Right atrium auricular region (tissue), 2 donors: ENCODE results near the gene B3GNT5. TPM values are rescaled to one million over a fixed set of nuclear protein-coding genes. Genes with fewer than 3 reads are reported as not detected.

Experiments
- DNase-seq: peaks from one replicate; pipeline ENCODE4 v3.0.0-alpha.2; 2019; ENCODE audit warnings: low spot score
- H3K27ac ChIP-seq, 2 donors: fragments of 200-600 bp; sonication (generic); 1 replicate in 1 of 2; 2 replicates in 1 of 2; pipeline ENCODE4 v1.5.1; 2016 to 2019
- H3K27me3 ChIP-seq, 2 donors: fragments of 200-600 bp; sonication (generic); one replicate each; pipeline versions ENCODE4 v1.5.1 to v1.6.0; 2017 to 2019
- H3K36me3 ChIP-seq: fragments of 200-600 bp; sonication (generic); one replicate; pipeline ENCODE4 v1.5.1; 2016
- H3K4me1 ChIP-seq, 2 donors: fragments of 200-600 bp; sonication (generic); one replicate each; pipeline versions ENCODE4 v1.5.1 to v1.6.0; 2017 to 2019
- H3K4me3 ChIP-seq, 2 donors: fragments of 200-600 bp; sonication (generic); 1 replicate in 1 of 2; 2 replicates in 1 of 2; pipeline ENCODE4 v1.5.1; 2017 to 2019; ENCODE audit warnings: mild to moderate bottlenecking in 1 of 2, moderate library complexity in 1 of 2
- H3K9me3 ChIP-seq, 2 donors: fragments of 200-600 bp; sonication (generic); one replicate each; pipeline ENCODE4 v1.5.1; 2019
- total RNA-seq, 2 donors: library from RNA; depleted of rRNA; stranded (reverse); fragments of >200 nt; gene quantifications; one replicate each; pipeline ENCODE4 v1.1.0, GENCODE V29; 2016
- TF ChIP-seq, protein P1 (sequence below), 2 donors: fragments of 200-600 bp; sonication (generic); IDR thresholded peaks; one replicate each; pipeline ENCODE4 v1.5.1; 2019; ENCODE audit warnings: antibody characterized with exemption in 2 of 2

The B3GNT5 gene
- total RNA-seq, 2 donors from 2014 or later, result 1.7 to 2.0 TPM

DNA sequence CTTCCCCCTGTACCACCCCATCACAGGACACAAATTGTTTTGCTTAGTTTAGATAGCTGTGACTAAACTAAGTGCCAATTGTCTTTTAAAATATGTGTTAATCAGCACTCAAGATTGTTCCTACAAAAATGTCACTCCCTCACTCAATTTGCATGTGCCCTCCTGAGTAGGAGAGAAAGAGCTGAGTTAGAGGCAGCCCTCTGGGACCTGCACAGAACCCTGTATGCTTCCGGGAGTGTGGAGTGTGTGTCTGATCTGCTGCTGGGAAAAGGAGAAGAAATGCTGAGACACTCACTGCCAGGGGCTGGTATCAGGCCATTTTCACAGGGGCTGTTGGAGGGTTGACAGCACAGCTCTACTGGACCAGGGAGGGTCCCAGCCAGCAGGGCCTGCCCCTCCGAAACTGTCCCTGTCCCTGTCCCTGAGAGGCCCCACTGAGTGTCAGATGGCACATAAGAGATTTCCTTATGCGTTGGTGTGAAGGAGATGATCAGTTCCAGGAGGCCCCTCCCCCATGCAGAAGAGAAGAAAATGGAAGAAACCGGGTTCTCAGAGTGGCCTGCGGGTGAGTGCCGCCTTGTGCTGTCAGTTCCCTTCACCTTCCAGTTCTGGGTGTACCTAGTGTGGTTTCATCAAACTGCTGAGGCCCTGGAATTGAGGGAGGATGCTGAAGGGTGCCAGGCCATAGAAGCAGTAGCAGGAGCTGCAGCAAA, 3.9 kb upstream of the B3GNT5 start:
- Histone ChIP-seq H3K27me3 (no peaks in the 10 kb centered on the region), H3K4me3 (no peak overlapping the region), H3K36me3 (no peaks in the 10 kb centered on the region), H3K9me3 (no peaks in the 10 kb centered on the region), H3K27ac (no peak overlapping the region), H3K4me1 (no peaks in the 10 kb centered on the region)
- DNase-seq, result no peak
- TF ChIP-seq, protein P1, sequence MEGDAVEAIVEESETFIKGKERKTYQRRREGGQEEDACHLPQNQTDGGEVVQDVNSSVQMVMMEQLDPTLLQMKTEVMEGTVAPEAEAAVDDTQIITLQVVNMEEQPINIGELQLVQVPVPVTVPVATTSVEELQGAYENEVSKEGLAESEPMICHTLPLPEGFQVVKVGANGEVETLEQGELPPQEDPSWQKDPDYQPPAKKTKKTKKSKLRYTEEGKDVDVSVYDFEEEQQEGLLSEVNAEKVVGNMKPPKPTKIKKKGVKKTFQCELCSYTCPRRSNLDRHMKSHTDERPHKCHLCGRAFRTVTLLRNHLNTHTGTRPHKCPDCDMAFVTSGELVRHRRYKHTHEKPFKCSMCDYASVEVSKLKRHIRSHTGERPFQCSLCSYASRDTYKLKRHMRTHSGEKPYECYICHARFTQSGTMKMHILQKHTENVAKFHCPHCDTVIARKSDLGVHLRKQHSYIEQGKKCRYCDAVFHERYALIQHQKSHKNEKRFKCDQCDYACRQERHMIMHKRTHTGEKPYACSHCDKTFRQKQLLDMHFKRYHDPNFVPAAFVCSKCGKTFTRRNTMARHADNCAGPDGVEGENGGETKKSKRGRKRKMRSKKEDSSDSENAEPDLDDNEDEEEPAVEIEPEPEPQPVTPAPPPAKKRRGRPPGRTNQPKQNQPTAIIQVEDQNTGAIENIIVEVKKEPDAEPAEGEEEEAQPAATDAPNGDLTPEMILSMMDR (IDR thresholded peaks at IDR 0.05), result no peak

DNA sequence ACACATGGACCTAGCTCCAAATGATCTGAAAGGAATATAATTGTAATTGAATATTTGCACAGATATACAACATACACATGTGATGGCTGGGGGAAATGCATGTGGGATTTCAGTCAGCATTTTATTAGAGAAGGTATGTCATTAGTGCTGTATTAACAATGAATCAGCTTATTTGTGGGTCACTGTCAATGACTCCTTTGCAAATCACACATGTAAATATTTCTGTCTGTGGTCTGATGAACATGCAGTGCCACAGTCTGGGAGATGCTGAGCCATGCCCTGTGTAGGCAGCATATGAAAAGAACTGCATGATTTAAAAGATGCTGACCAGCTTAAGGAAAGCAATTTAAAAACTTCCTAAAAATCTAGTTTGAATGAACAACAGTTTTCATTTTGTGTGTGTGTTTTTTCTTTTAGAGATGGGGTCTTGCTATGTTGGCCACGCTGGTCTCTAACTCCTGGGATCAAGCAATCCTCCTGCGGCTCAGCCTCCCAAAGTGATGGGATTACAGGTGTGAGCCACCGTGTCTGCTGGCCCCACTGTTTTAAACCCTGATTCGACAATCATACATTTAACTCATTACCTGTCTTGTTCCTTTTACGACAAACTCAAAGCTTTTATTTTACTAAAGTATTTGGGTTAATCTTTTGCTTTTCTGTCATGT, 803 bp upstream of the B3GNT5 start:
- Histone ChIP-seq H3K4me3 (no peak overlapping the region), H3K27ac (no peak overlapping the region), H3K9me3 (no peaks in the 10 kb centered on the region), H3K27me3 (no peaks in the 10 kb centered on the region), H3K36me3 (no peaks in the 10 kb centered on the region), H3K4me1 (no peaks in the 10 kb centered on the region)
- no peak for DNase-seq
- TF ChIP-seq, protein P1 (IDR thresholded peaks at IDR 0.05), result no peak

DNA sequence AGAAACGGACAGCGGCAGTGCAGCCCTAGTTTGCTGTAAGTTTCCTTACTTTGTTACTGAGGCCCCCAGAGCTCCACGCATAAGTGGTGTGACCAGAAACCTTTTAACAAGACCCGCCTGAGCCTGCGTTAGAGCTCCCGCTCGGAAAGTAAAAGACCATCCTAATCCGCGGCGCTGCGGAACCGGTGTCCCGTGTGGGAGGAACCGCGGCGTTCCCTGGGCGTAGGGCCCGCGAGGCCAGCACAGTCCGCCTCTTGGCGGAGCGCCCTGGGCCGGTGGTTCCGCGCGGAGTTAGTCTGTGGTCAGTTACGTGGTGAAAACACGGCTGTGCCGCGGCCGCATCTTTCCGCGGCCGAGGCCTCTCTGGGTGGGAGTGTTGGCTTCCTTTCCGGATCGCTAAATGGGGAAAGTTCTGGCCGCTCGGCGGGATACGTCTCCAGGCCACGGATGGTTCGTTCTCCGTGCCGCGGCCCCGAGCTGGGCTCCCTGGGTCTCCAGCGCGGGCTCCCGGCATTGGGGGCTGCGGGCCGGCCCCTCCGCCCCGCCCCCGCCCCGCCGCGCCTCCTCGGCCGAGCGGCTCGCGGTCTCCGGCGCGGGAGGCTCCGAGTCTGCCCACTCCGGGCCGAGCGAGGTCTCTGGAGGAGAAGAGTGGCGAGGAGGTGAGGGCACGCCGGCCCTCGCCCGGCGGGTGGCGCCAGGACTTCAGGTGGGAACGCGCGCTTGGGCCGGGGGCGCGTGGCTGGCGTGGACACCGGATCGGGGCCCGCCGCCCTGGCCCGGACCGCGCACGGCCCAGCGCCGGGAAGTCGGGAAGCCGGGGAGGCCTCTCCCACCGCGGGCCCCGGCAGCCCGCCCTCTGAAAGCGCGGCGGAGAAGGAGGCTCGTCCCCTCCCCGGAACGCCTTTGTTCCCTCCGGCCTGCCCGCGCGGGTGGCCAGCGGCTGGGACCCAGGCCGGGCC, 754 bp downstream of the B3GNT5 start:
- peak; percentile 83 for DNase-seq
- Histone ChIP-seq H3K9me3 (no peaks in the 10 kb centered on the region), H3K27me3 (no peaks in the 10 kb centered on the region), H3K36me3 (no peaks in the 10 kb centered on the region), H3K4me1 (no peaks in the 10 kb centered on the region), H3K4me3 (peak overlapping the region; percentile 53 to 72), H3K27ac (peak overlapping the region; percentile 75 to 81)
- TF ChIP-seq, protein P1 (IDR thresholded peaks at IDR 0.05), result peak in 1 of 2 donors; percentile 46

DNA sequence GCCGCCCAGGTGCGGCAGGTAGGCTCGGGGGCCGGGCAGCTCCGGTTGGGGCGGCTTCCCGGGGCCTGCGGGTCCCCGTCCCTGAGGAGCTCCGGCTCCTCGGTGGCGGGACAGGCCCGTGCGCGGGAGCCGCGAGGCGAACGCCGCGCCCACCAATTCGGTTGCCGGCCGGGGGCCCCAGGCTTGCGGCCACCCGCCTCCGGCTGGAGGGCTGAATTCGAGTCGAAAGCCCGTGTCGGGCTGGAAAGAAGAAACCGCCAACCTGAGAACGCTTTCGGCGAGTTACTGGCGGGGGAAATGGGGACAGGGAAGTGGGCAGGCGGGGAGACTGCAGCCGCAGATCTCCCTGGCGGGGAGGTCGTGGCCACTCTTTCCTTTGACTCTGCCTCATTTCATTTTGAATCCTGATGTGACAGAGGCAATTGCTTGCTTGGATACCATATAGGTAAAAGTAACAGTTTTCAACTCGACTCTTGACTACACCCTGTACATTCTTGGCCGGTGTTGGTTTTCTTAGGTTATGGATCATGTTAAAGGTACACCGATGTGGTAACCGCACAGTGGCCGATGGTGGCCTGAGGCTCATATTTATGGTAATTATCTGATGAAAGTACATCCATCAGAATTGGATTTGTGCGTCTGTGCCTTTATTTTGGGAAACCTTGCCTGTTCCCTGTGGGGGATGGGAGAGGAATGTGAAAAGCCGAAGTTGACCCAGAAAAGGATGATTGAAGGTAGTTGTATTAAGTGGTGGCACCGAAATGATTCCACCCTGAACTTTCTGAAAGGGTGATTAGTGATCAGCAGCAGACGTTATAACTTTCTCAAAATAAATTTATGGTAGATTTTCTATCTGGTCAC, 1.7 kb downstream of the B3GNT5 start:
- peak overlapping the region; percentile 53 to 72 for H3K4me3 ChIP-seq
- no peak for DNase-seq
- peak overlapping the region; percentile 75 to 81 for H3K27ac ChIP-seq
- no peaks in the 10 kb centered on the region for H3K9me3 ChIP-seq
- H3K27me3 ChIP-seq, result no peaks in the 10 kb centered on the region
- TF ChIP-seq, protein P1 (IDR thresholded peaks at IDR 0.05), result no peak
- peaks cover 0 to 4% of the 10 kb centered on the region in 2 donors for H3K4me1 ChIP-seq
- H3K36me3 ChIP-seq, result no peaks in the 10 kb centered on the region

DNA sequence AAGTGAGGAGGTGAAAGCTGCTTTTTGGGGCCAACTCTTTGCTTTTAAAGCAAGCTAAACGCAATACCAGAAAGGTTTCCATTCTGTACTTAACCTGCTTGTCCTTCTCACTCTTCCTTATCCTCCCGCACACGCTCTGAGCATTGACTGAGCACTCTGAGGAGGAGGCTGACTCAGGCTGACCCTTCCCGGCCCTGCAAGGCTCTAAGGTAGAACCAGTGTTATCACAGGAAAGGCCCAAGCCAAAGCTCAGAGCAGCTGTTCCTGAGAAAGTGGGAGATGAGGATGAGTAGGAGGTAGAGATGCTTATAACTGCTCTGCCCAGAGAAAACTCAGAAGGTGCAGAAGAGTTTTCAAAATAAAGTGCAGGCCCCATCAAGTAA, 2.3 kb downstream of the B3GNT5 start:
- no peak overlapping the region for H3K4me3 ChIP-seq

More for the DNA sequence above, 2.3 kb downstream of the B3GNT5 start:
- H3K9me3 ChIP-seq, result no peaks in the 10 kb centered on the region
- no peak overlapping the region for H3K27ac ChIP-seq
- no peaks in the 10 kb centered on the region for H3K36me3 ChIP-seq
- TF ChIP-seq, protein P1 (IDR thresholded peaks at IDR 0.05), result no peak
- no peak for DNase-seq
- H3K4me1 ChIP-seq, result peaks cover 0 to 4% of the 10 kb centered on the region in 2 donors
- H3K27me3 ChIP-seq, result no peaks in the 10 kb centered on the region
